Neural crest cell (in vitro differentiated cells): Measurements from ENCODE around the gene DTYMK. TPM values are rescaled to one million over a fixed set of nuclear protein-coding genes. Genes with fewer than 3 reads are reported as not detected.

Experiments used
- DNase-seq: peaks from one replicate; pipeline ENCODE4 v3.0.0; 2021; ENCODE audit warnings: low read depth, mixed read lengths, low spot score
- H3K27ac Mint-ChIP-seq: one replicate; pipeline ENCODE4 v1.8.0; 2021; ENCODE audit warnings: mild to moderate bottlenecking, mixed read lengths; ENCODE audit not compliant: unreplicated experiment
- H3K27me3 Mint-ChIP-seq: 2 replicates; pipeline ENCODE4 v1.8.0; 2021; ENCODE audit warnings: low read depth, mild to moderate bottlenecking, mixed read lengths
- H3K36me3 Mint-ChIP-seq: 2 replicates; pipeline ENCODE4 v1.8.0; 2021; ENCODE audit warnings: low read depth, mild to moderate bottlenecking, mixed read lengths
- H3K4me1 Mint-ChIP-seq: 2 replicates; pipeline ENCODE4 v1.8.0; 2021; ENCODE audit warnings: mixed read lengths
- H3K4me3 Mint-ChIP-seq: one replicate; pipeline ENCODE4 v1.8.0; 2021; ENCODE audit warnings: mild to moderate bottlenecking, mixed read lengths
- H3K9me3 Mint-ChIP-seq: 2 replicates; pipeline ENCODE4 v1.8.0; 2021; ENCODE audit warnings: mixed read lengths
- CTCF ChIP-seq: fragments of 200-600 bp; sonication (generic); conservative IDR thresholded peaks from 2 replicates; pipeline ENCODE4 v1.5.0; 2021; ENCODE audit warnings: antibody characterized with exemption, mild to moderate bottlenecking
- total RNA-seq: library from RNA; stranded (reverse); gene quantifications from 2 replicates; pipeline ENCODE4 v1.2.1, GENCODE V29; 2021

The DTYMK gene
- total RNA-seq, 1 donor from 2014 or later: 108 TPM

- H3K36me3 Mint-ChIP-seq: peaks cover 14% of the 10 kb centered on the region
- H3K27ac Mint-ChIP-seq: peak within 1 kb of the TSS; percentile 19
- no peaks in the 10 kb centered on the region for H3K27me3 Mint-ChIP-seq
- TF ChIP-seq CTCF: no peak
- H3K9me3 Mint-ChIP-seq: no peaks in the 10 kb centered on the region
- H3K4me3 Mint-ChIP-seq: peak within 1 kb of the TSS; percentile 94
- H3K4me1 Mint-ChIP-seq: peaks cover 53% of the 10 kb centered on the region
- DNase-seq: peak; percentile 77
Measured at GRCh38 chr2:241637018-241637794, 49.4 kb downstream of the DTYMK start, which contains the start of the genes ATG4B and THAP4. ATG4B (plus strand) TSS chr2:241637693; CDS start chr2:241637715, 22 bp downstream. THAP4 (minus strand) TSS chr2:241637158; CDS start chr2:241637017, 141 bp downstream.

GRCh38 chr2:241636182-241637017 is 50.2 kb downstream of the DTYMK start:
- peak overlapping the region; percentile 4 for H3K27ac Mint-ChIP-seq

GRCh38 chr2:241635756-241636155 is 50.9 kb downstream of the DTYMK start:
- no peaks in the 10 kb centered on the region for H3K27me3 Mint-ChIP-seq
- peak overlapping the region; percentile 93 for H3K4me3 Mint-ChIP-seq
- H3K36me3 Mint-ChIP-seq: peaks cover 14% of the 10 kb centered on the region

More at GRCh38 chr2:241636182-241637017, 50.2 kb downstream of the DTYMK start:
- H3K9me3 Mint-ChIP-seq: no peaks in the 10 kb centered on the region
- H3K4me3 Mint-ChIP-seq: peak overlapping the region; percentile 93
- peaks cover 14% of the 10 kb centered on the region for H3K36me3 Mint-ChIP-seq
- no peaks in the 10 kb centered on the region for H3K27me3 Mint-ChIP-seq
- peaks cover 45% of the 10 kb centered on the region for H3K4me1 Mint-ChIP-seq
- DNase-seq: peak; percentile 18
- TF ChIP-seq CTCF: no peak

GRCh38 chr2:241633561-241633960 is 53.1 kb downstream of the DTYMK start:
- no peak overlapping the region for H3K4me3 Mint-ChIP-seq
- H3K9me3 Mint-ChIP-seq: no peaks in the 10 kb centered on the region
- H3K36me3 Mint-ChIP-seq: peaks cover 3% of the 10 kb centered on the region
- H3K27me3 Mint-ChIP-seq: no peaks in the 10 kb centered on the region
- no peak overlapping the region for H3K27ac Mint-ChIP-seq
- H3K4me1 Mint-ChIP-seq: peaks cover 21% of the 10 kb centered on the region
- no peak for TF ChIP-seq CTCF
- DNase-seq: no peak

More at GRCh38 chr2:241635756-241636155, 50.9 kb downstream of the DTYMK start:
- Mint-ChIP-seq H3K4me1 (peaks cover 39% of the 10 kb centered on the region), H3K27ac (peak overlapping the region; percentile 4), H3K9me3 (no peaks in the 10 kb centered on the region)
- DNase-seq: no peak
- no peak for TF ChIP-seq CTCF

- Mint-ChIP-seq H3K36me3 (peaks cover 3% of the 10 kb centered on the region), H3K27me3 (no peaks in the 10 kb centered on the region), H3K4me1 (peaks cover 15% of the 10 kb centered on the region), H3K27ac (peak overlapping the region; percentile 14), H3K4me3 (peak overlapping the region; percentile 49), H3K9me3 (no peaks in the 10 kb centered on the region)
- no peak for DNase-seq
- TF ChIP-seq CTCF: no peak
Measured at GRCh38 chr2:241632478-241633325, 53.9 kb downstream of the DTYMK start.
